Mesenteric fat pad (tissue), 1 donor: ENCODE data around the gene RCVRN. TPM values are rescaled to one million over a fixed set of nuclear protein-coding genes. Genes with fewer than 3 reads are reported as not detected.
A peak's percentile ranks its signal among the peaks of the same experiment; 100 is the strongest.
"Not testable (repeated sequence)": the region's sequence is repeated elsewhere in the genome, so short reads cannot be mapped to it uniquely, and the experiment has no call there.

Experiments used
- DNase-seq: peaks from one replicate; pipeline ENCODE4 v3.0.0-alpha.2; 2020; ENCODE audit warnings: low spot score
- total RNA-seq: library from RNA; stranded (reverse); fragmentation: NEBNext Ultra II Directional; extraction: Animal tissue kit (Norgen Biotek cat#: 25700); gene quantifications from one replicate; pipeline ENCODE4 v1.2.1, GENCODE V29; 2021
- donor health status: DM: yes; HTN: yes; CAD: no.

The RCVRN gene
- total RNA-seq, 1 donor from 2014 or later: 0.67 TPM

- DNase-seq: no peak
Measured at GRCh38 chr17:9922012-9922848, 17.2 kb upstream of the RCVRN start.

- not testable (repeated sequence) for DNase-seq
Measured at GRCh38 chr17:9921216-9921615, 16.1 kb upstream of the RCVRN start.

DNA sequence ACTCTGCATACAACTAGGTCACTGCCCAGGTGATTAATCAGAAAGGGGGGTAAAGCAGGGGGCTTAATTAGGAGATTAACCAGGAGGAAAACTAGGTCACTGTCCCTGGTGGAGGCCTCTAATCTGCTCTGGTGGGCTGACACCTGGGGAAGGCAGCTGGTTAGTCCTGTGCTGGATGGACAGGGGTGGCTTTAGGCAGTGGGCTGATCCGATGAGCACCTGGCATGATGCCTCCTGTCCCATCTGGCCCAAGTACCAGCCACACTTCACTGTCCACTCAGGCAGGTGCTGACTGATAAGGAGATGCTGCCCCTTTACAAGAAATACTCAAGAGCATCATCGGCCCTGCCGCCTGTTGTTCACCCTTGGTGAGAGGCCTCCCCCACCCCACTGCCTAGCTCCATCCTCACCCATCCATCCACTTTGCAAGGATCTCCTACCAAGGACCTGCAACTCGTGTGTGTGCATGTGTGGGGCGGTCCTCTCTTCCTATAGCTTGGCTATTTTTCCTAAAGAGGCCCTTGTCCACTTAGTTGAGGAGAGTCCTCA, 13.8 kb upstream of the RCVRN start:
- DNase-seq: no peak

- no peak for DNase-seq
Measured at GRCh38 chr17:9918352-9918751, 13.3 kb upstream of the RCVRN start.

DNA sequence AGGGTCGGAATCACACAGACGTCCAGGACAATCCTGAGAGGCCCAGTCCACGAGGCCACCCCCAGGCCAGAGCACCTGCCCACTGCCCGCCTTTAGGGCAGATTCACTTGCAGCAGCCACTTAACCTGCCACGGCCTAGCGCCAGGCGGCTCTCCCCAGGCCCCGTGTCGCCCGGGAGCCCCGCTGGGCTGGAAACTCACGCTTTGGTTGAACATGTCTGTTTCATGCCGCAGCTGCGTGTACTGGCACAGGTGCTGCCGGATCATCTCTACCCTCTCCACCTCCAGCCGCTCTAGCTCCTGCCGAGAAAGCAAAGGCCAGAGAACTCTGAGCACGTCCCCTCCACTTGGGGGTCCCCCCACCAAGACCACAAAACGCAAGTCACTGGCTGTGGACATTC, 12.7 kb upstream of the RCVRN start:
- no peak for DNase-seq

GRCh38 chr17:9917131-9917530, 12.1 kb upstream of the RCVRN start:
- DNase-seq: no peak

DNA sequence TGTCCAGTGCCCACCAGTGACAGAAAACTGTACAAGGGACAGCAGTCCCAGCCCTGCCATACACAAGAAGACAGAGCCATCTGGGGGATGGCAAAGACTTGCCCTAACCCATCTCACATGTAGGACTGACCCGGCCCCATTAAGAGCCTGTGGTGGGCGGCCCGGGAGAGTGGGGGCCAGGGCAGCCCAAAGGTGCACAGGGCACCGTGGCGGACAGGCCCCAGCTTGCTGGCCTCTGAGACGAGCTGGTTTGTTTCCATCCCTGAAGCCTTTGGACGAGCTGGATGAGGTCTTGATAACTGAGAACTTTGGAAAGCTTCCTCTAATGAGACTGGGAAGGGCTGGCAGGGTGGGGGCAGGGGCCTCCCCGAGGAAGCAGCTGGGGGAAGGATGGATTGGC, 11.0 kb upstream of the RCVRN start:
- no peak for DNase-seq

DNA sequence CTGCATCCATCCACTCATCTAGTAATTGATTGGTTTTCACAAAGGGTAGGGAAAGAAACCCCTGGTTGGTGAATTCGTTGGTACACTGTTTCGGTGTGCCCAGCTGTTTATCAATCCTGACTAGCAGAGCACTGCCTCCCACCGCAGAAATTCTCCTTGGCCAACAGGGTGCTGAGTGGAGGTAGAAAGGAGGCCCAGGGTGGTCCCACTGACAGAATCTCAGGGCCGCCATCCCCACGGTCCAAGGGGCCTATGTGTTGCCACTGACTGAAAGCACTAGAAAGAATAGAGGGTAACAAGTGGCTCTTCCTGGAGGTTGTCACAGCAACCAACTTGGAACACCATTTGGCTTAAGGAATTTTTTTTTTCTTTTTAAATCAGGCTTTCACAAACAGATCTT, 8.4 kb upstream of the RCVRN start:
- no peak for DNase-seq

GRCh38 chr17:9912121-9913099, 7.3 kb upstream of the RCVRN start:
- no peak for DNase-seq

- DNase-seq: no peak
Measured at GRCh38 chr17:9911089-9911488, 6.0 kb upstream of the RCVRN start.

DNA sequence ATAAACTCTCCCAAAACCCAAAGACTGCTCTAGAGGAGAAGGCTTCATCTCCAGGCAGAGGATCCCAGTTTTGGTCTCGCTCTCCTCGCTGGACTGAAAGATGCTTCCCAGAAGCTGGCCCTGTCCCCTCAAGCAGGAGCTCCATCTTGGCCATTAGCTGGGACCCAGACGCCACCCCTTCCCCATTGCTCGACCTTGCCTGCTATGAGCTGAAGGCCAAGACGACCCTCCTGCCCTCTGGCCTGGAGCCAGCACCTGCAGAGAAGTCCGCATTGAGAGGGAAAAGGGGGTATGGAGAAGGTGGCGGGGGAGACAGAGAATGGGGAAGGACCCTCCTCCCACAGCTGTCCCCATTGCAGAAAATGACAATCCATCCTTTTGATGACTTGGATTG, 3.6 kb upstream of the RCVRN start:
- DNase-seq: no peak

DNA sequence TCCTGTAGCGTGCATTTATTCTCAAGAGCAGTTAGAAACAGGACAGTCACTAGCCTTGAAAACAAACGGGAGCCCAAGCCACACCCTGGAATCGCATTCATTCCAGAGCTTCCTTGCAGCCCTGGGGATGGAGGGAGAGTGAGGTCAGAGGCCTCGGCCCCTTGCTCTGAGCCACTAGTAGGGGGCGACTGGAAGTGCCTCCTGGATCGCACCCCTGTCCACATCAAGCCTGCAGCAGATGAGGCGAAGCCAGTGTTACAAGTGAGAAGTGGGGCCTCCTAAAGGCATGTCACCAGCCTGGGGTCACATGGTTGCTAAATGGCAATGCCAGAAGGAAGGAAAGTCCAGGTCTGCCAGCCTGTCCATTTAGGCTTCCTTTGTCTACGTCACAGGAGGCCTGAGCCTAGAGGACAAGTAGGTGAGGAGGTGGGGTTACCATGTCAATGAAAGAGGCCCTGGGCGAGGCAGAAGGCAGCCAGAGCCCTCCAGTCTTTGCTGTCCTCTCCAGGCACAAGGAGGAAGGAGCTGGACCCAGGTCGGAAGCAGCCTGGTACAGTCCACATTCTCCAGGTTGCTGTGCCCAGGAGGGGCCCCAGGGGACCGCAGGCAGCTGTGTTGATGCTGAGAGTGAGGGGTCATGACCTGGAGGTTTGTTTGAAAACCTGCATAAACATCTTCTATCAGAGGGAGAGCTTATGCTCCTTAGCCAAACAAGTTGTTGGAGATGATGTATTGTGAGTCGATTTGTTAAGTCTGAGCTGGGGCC, 3.0 kb upstream of the RCVRN start:
- DNase-seq: no peak

GRCh38 chr17:9907131-9907530, 2.1 kb upstream of the RCVRN start:
- DNase-seq: no peak

DNA sequence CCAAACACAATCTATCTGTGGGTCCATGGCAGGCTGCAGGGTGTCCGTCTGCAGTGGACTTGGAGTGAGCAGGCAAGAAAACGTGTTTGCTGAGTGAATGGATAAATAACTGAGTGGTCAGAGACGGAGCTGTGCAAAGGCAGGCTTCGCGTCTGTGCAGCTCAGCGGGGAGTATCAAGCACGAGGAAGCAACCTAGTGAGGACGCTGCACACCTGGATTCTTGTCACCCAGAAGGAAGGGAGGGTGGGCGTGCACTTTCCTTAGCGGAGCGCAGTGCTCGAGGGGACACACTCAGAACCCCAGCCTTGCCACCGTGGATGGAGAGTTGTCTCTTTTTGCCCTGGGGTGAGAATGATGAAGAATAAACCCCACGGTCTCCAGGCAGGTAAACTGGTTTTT, 1.5 kb upstream of the RCVRN start:
- DNase-seq: no peak

DNA sequence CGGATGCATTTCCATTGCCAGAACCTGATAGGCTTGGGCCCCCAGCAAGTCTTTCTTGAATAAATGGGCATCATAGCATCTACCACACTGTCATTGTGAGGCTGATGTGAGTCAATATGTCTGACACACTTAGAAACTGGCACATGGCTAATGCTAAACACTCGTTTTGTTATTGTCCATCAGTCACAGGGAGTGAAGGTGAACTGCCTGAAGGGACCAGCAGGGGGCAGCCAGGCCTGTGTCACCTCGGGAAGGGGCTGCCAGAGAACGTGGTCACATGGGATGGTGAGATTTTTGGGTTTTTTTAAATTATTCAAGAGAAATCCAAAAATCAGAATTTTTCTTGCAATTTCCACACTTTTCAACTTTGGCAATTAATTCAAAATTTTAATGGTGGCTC, 831 bp upstream of the RCVRN start:
- no peak for DNase-seq

DNA sequence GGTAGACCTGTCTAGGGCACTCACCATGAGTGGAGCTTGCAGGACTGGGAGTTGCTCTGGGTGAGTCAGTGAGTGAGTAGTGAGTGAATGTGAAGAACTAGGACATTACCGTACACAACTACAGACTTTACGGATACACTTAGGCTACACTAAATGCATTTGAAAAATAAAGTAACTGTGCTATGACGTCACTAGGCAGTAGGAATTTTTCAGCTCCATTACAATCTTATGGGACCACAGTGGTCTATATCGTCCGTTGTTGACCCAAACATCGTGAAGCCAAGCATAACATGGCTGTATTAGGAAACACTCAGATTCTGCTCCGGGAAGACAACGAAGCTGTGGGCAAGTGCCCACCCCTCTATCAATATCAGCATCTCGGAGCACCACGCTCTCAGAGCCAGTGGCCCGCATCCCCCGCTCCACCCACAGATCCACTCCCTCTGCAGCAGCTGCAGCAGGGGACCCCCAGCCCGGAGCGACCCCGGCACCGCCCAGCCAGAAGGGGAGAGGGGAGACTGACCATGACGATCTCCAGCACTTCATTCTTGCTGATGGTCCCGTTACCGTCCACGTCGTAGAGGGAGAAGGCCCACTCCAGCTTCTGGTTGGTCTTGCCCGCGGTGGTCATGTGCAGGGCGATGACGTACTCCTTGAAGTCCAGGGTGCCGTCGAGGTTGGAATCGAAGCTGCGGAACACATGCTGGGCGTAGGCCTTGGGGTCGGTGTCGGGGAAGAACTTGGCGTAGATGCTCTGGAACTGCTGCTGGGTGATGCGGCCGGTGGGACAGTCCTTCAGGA, 594 bp downstream of the RCVRN start:
- DNase-seq: no peak

GRCh38 chr17:9902120-9902519, 3.0 kb downstream of the RCVRN start:
- DNase-seq: peak; percentile 3

- DNase-seq: no peak
Measured at GRCh38 chr17:9900784-9901183, 4.3 kb downstream of the RCVRN start.

- no peak for DNase-seq
Measured at GRCh38 chr17:9900044-9900594, 5.0 kb downstream of the RCVRN start.
